H1 (cell line): ENCODE results near the gene NFAT5.

Experiments
- ASH2L ChIP-seq: fragments of 200-600, 300-600 bp; sonication (generic); IDR thresholded peaks from one replicate; pipeline ENCODE4 v1.7.1; 2017; ENCODE audit warnings: low read length
- BACH1 ChIP-seq: IDR thresholded peaks from 2 replicates; pipeline ENCODE4 v1.6.1; 2012; ENCODE audit warnings: low read length, improper control_type of control experiment
- BRCA1 ChIP-seq: IDR thresholded peaks from 2 replicates; pipeline ENCODE4 v1.6.1; 2012; ENCODE audit warnings: low read depth, low read length, improper control_type of control experiment
- EZH2 ChIP-seq: fragments of 200-600 bp; sonication (generic); IDR thresholded peaks from 2 replicates; pipeline ENCODE4 v1.7.1; 2012; ENCODE audit warnings: low read depth, mild to moderate bottlenecking, moderate library complexity, low read length, inconsistent platforms; ENCODE audit not compliant: severe bottlenecking
- POLR2A ChIP-seq, 2 experiments: IDR thresholded peaks; 1 replicate in 1 of 2; 2 replicates in 1 of 2; pipeline ENCODE4 v1.6.1; 2011; ENCODE audit warnings: low read depth in 2 of 2, low read length in 2 of 2, mild to moderate bottlenecking in 2 of 2; ENCODE audit errors: control extremely low read depth in 1 of 2
- POLR2AphosphoS5 ChIP-seq: IDR thresholded peaks from 2 replicates; pipeline ENCODE4 v1.6.1; 2011; ENCODE audit warnings: low read depth, low read length
- SP2 ChIP-seq: IDR thresholded peaks from 2 replicates; pipeline ENCODE4 v1.6.1; 2012; ENCODE audit warnings: mild to moderate bottlenecking, low read length, inconsistent platforms
- TAF1 ChIP-seq: IDR thresholded peaks from 2 replicates; pipeline ENCODE4 v1.6.1; 2011; ENCODE audit warnings: mild to moderate bottlenecking, low read depth, low read length
- TBP ChIP-seq: IDR thresholded peaks from 2 replicates; pipeline ENCODE4 v1.6.1; 2011; ENCODE audit warnings: low read depth, low read length, improper control_type of control experiment
- TCF12 ChIP-seq: IDR thresholded peaks from 2 replicates; pipeline ENCODE4 v1.6.1; 2011; ENCODE audit warnings: low read depth, mild to moderate bottlenecking, low read length
- TEAD4 ChIP-seq: IDR thresholded peaks from 2 replicates; pipeline ENCODE4 v1.6.1; 2012; ENCODE audit warnings: low read depth, low read length, inconsistent platforms, mixed read lengths
- ZNF274 ChIP-seq: IDR thresholded peaks from 2 replicates; pipeline ENCODE4 v1.7.0; 2012; ENCODE audit warnings: low read length, borderline replicate concordance; ENCODE audit errors: extremely low read depth
- TF ChIP-seq, protein P1 (sequence below), 3 experiments: IDR thresholded peaks; 1 replicate in 2 of 3; 2 replicates in 1 of 3; pipeline versions ENCODE4 v1.5.1 to v1.6.1; 2011; ENCODE audit warnings: low read length in 3 of 3, mild to moderate bottlenecking in 3 of 3, inconsistent platforms in 2 of 3, low read depth in 1 of 3, moderate library complexity in 1 of 3; ENCODE audit not compliant: insufficient read depth in 1 of 3; ENCODE audit errors: control extremely low read depth in 1 of 3
- TF ChIP-seq, protein P2 (sequence below): IDR thresholded peaks from 2 replicates; pipeline ENCODE4 v1.6.1; 2012; ENCODE audit warnings: inconsistent platforms

DNA sequence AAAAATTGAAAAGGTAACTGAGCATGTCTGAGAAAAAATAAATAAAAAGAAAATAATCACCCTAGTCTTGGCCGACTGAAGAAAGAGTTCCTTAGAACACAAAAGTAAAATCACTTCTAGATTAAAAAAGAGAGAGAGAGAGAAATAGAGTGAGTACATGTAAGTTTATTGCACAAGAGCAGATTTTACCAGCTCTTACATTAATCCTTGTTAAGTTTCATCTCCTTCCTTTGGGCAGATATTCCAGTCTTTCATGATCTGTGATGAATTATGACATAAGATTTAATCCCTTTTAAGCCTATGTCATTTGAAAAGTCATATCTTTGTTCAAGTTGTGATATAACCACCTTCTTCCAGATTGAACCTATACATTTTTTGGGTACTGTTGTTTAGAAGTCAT lies 54.8 kb downstream of the NFAT5 start:
- TF ChIP-seq, protein P1, sequence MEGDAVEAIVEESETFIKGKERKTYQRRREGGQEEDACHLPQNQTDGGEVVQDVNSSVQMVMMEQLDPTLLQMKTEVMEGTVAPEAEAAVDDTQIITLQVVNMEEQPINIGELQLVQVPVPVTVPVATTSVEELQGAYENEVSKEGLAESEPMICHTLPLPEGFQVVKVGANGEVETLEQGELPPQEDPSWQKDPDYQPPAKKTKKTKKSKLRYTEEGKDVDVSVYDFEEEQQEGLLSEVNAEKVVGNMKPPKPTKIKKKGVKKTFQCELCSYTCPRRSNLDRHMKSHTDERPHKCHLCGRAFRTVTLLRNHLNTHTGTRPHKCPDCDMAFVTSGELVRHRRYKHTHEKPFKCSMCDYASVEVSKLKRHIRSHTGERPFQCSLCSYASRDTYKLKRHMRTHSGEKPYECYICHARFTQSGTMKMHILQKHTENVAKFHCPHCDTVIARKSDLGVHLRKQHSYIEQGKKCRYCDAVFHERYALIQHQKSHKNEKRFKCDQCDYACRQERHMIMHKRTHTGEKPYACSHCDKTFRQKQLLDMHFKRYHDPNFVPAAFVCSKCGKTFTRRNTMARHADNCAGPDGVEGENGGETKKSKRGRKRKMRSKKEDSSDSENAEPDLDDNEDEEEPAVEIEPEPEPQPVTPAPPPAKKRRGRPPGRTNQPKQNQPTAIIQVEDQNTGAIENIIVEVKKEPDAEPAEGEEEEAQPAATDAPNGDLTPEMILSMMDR (IDR thresholded peaks at IDR 0.05; ENCODE audit: control extremely low read depth in 1 of 3, insufficient read depth in 1 of 3, low read depth in 1 of 3, low read length in 3 of 3): no peak
- TF ChIP-seq BACH1 (no peak), SP2 (no peak), ASH2L (no peak), TCF12 (no peak), TAF1 (no peak), POLR2A (IDR thresholded peaks at IDR 0.05; ENCODE audit: control extremely low read depth in 1 of 2, low read depth in 2 of 2, low read length in 2 of 2) (no peak), POLR2AphosphoS5 (no peak), BRCA1 (no peak), TBP (no peak), EZH2 (no peak), ZNF274 (no peak), TEAD4 (no peak)
- TF ChIP-seq, protein P2, sequence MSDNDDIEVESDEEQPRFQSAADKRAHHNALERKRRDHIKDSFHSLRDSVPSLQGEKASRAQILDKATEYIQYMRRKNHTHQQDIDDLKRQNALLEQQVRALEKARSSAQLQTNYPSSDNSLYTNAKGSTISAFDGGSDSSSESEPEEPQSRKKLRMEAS: no peak
